Activated CD8-positive, alpha-beta memory T cell treated with anti-CD3 and anti-CD28 coated beads for 24 hours (primary cell): ENCODE measurements around the gene ADAMTS3.

Source experiments
- DNase-seq: peaks from one replicate; pipeline ENCODE4 v3.0.0-alpha.2; 2020

ADAMTS3 gene

DNA sequence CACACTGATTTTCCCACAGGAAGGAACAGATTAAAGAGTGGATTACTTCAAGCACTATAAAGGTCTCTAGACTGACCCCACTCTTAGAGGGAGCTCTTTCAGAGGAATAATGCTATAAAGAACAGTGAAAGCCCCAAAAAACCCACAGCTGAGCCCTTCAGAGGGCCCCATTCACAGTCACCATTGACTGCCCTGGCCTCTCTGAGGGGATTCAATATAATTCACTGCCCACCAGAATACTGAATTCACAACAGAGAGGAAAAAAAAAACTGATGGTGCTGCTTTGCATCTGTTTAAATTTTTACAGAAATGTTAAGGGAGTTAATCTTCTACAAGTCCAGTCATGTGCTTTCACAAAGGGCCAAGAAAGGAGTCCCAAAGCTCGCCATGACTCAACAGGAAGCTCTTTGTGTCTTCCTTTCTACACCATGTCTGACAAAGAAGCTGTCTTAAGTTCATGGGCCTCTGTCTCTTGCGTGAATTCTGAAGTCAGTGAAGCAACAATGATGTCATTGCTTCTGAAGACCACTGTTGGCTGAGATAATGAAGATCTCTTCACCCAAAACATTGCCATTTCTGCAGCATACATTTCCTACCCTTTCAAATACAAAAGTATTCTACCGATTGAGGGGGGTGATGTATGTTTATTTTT lies 174.9 kb downstream of the ADAMTS3 start:
- no peak for DNase-seq

DNA sequence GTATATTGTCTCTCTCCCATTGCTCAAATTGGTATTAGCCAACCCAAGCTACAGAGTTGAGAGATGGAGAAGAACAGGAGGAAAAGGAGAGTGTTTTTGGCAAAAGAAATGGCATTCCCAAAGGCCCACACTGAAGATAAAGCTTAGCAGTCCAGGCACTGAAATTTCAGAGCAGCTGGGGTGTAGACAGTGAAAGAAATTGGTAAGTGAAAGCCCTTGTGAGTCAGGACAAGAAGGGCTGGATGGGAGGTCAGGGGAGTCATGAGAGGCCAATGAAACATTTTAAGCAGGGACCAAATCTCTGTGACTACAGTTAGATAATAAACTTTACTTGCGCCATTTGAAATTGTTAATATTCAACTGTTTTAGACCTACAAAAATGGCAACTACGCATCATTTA lies 177.7 kb downstream of the ADAMTS3 start:
- no peak for DNase-seq

DNA sequence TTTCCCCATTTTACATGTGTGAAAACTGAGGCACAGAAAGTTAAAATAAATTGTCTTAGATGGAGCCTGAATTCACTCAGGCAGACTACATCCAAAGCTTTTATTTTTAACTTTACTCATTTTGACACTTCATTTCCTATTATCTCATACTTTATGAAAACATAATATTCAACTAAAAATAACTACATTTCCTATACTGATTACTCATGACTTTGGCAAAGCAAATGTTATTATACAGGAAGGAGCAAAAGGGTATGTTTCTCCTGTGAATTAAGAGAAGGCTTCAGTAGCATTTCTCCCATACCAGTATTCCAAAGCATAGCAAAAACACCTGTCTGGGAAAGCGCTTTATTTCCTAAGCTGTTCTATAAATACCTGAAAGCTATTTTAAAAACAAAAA lies 178.6 kb downstream of the ADAMTS3 start:
- DNase-seq, result no peak

DNA sequence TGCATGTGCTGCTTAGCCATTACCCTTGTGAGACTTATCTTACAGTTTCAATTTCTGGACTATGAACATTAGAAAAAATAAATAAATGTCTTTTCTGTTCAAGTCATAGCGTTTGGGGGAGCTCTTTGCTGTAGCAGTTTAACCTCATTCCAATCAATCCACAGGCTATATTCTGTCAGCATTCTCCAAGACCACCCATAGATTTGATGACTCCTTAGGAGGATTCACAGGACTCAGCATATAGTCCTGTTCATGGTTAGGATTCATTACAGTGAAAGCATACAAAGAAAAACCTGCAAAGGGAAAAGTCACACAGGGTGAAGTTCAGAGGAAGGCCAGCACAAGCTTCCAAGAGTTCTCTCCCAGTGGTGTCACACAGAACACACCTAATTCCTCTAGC lies 180.5 kb downstream of the ADAMTS3 start:
- no peak for DNase-seq

DNA sequence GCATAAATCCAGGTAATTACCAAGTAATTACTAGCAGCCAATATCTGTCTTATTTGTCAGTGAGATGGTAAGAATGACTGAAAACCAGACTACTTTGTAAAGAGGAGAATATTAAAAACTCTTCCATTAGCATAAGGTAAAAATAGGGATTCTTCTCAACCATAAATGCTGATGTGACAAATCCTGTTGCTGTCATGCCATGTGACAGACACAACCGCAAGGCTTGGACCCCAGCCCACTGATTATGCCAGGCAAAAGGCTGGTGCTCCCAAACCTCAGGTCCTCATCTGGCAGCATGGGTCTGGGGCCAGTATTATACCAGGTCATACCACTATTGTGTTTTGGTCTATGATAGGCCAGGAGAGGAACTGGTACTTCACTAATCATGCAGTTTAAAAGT lies 181.1 kb downstream of the ADAMTS3 start:
- DNase-seq, result no peak

DNA sequence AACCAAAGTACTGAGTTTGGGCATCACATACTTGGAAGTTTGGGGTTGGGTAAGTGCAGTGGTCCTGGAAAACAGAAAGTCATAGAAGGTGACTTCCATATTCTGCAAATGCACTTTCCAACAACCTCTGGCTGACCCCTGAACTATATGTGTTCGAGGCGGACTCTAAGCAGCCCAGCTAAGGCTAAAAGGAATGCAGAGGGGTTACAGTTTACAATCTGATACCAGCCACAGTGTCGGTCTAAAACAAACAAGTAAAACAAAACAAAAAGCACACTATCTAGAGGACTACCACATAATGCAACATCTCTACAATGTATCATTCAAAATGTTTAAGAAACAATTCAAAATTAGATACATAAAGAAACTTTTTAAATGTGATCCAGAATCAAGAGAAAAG lies 185.6 kb downstream of the ADAMTS3 start:
- DNase-seq, result no peak

DNA sequence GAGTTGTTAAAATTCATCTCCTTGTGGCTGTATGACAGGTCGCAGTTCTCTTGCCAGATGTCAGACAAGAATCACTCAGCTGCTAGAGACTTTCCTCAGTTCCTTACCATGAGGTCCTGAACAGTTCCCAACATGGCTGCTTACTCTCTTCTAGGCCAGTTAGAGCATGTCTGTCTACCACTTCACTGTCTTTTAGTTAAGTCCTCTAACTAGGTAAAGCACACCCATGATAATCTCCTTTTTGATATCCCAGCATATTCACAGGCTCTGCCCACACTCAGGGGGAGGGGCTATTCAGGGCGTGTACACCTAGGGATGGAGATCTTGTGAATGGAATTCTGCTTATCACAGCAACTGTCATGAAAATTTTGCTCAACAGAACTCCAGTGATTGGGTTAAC lies 190.1 kb downstream of the ADAMTS3 start:
- DNase-seq, result no peak

DNA sequence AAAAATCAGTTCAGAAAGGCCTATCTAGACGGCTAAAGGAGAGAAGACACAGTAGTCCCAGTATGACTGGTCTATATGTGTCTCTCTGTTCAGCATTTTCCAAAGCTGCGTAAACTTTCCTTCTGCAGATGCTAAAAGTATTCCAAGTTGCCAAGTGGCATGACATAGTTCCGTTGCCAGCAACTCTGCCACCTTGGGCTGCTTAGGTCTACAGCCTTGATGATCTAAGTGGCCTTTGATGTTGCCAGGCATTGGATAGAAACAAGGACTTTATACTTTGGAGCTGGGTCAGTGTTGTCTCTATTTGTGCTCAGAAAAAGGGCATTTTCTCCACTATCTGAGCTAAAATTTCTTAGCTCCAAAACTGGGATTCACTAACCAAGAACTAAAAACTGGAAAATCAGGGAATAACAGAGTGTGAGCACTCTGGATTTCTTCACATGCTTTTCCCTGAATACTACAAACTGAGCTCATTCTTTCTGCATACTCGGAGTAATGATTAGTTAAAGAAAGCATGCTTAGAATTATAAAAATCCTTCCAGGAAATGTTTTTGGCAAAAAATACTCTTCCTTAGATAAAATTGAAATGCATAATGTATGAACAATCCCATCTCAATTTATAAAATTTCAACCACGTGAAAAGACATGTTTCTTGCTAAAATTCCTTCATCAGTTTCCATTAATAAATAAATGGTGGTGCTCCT lies 191.4 kb downstream of the ADAMTS3 start:
- no peak for DNase-seq

DNA sequence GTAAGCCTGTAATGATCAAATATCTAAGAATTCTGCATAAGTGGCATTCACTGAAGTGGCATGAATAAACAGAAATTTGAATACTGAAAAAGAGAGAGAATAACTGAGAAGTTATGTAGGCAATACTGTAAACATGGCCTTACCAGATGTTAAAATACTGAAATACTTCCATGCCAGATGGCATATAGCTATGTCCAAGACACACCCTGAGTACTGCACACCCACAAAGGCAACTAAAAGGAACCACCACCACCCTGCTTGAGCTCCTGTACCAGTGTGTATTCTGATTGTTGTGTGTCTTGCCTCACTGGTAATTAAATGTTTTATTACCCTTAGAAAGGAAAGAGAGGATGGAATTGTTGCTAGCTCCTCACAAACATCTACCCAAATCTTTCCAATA lies 192.1 kb downstream of the ADAMTS3 start:
- DNase-seq, result no peak

DNA sequence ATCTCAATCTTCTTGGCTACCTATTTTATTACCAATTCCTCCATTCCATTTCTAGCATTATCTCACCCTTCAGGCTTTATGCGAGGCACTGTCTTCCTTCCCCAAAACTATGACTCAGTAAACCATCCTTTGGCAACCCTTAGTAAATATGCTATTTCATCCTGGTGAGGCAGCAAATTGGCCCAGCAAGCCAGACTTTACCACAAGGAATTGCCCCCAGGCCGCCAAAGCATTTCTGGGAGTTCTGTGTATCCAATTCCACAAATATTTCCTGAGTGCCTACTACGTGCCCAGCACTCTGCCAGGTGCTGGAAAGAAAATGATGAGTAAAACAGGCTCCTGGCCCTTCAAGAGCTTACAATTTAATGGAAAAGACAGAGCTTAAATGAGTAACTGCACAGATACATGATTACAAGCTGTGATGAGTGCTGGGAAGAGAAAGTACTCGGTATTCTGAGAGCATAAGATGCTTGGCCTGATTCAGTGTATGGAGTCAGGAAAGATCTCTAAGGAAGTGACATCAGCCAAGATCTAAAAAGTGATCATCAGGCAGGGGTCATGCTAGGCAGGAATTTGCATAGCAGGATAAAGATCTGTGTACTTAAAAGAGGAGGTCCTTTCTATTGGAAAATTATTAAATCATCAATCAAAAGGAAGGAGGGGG lies 193.8 kb downstream of the ADAMTS3 start:
- no peak for DNase-seq

DNA sequence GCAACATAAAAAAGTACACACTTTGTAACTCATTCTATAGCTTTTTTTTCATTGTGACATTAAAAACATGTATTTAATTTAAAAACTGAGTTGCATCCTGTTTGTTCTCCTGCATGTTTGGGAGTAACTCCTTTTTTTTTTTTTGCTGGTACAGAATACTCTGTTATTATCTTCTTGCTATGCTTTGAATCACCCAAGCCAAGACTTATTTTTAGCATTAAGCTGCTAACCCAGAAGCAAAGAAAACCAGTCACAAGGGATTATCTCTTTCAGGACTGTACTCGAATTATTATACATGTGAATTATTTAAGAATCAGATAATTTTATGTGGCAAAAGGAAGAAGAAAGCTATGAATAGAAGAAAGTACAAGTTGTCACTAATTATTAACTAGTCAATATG lies 194.9 kb downstream of the ADAMTS3 start:
- no peak for DNase-seq

DNA sequence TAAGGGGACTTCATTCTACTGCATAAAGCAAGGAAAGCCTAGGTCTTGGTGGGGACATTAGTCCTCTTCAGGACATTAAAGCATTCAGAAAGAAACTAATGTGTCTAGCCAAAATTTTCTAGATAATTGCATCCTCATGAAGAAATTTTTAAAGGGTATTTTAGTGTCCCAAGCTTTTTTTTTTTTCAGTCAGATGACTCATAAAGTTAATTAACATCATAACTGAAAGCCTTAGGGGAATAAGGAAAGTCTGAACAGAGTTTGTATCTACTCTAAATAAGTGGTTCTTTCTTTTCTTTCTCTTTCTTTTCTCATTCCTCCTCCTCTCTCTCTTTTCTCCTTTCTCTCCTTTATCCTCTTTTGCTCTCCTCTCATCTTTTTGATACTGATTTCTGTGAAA lies 202.4 kb downstream of the ADAMTS3 start:
- DNase-seq, result no peak

DNA sequence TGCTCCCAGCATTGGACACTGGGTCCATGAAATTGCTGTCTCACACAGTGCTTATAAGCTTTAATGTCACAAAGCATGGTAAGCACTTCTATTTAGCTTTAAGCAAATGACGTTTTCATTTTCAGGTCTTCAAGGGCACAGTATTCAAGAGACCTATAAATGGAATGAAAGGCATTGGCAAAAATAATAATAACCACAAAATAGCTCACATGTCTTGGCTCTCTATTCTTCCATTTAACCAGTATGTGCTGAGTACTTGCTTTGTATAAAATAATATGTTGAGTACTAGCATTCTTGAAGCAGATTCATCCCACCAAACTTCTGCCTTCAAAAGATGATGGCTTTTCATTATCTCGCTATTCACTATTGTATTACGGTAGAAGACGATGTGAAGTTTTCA lies 203.0 kb downstream of the ADAMTS3 start:
- no peak for DNase-seq

DNA sequence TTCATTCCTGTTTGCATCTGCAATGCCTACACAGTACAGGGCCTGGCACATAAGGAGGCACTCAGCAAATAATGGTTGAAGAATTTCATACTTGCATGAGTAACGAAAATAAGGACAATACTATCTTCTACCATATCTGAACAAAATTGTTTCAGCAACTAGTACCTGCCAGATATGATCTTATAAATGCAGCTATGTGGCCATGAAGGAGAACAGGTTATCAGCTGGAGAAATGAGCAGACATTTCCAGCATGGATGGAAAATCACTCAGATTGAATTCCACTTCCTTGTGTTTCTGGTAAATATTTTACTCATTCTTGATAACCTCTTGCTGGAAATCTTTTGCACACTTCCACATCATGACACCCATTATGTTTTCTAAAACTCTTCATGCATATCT lies 204.0 kb downstream of the ADAMTS3 start:
- no peak for DNase-seq

DNA sequence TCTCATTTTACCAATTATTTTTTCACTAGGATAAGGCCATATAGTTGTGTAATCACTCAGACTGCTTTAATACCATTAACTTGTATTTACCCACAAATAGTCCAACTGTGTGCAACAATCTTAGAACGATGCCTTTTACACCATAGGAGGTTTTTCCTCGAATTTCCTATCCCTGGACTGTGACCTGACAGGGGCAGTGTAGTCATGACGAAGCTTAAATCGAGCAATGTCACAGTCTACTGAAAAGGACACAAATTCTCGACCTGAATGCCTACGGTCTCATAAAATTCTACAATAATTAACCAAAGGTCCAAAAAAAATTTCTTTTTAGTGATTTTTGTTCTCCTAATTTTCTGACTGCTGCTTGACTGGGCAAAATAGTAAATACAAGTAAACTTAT lies 208.9 kb downstream of the ADAMTS3 start:
- DNase-seq, result no peak

DNA sequence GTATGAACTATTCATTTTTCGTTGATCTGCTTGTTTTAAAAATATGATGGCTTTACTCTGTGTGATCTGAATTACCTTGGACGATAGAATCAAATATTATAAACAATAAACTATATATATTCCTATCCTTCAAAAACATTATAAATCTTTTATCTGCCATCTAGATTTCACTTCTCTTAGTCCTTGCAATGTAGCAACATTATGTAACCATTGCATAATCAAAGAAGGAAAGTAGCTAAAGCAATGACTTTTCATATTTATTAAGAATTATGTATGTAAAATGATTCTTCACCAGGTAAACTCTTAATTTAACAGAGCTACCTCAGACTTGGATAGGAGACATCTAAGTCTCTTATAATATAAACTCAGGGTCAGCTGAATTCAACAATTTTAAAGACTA lies 210.5 kb downstream of the ADAMTS3 start:
- DNase-seq, result no peak

DNA sequence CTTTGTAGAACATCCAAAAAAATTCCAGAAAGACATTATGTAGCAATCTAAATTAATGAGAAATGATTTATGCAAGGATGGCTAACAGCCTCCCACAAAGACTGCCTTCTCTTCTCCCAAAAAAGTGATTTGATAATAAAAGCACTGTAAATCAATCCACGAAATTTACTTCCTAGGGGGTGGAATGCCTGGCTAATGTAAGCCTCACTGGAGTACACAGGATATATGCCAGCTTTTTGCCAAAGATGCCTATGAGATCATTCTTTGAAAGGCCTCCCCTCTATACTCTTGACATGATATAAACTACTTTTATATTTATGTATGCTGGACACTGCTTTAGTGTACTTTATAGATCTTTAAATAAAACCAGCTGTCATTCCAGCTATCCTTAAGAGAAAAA lies 211.1 kb downstream of the ADAMTS3 start:
- DNase-seq, result no peak

DNA sequence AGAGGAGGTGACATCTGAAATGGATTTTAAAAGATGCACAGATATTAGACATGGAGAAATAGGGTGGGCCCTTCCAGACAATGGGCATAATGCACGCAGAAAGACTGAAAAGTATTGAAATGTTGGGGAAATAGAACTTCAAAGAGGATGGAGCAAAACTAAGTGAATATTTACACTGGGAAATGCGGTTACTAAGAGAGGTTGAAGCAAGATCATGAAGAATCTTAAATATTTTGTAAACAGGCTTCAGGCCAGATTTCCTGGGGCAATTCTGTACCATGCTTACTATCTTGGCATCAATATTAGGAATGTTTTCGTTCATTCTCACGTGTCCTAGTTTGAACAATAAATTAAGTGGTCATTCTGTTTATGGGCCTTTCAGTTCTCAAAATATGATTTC lies 216.3 kb downstream of the ADAMTS3 start:
- DNase-seq, result no peak

DNA sequence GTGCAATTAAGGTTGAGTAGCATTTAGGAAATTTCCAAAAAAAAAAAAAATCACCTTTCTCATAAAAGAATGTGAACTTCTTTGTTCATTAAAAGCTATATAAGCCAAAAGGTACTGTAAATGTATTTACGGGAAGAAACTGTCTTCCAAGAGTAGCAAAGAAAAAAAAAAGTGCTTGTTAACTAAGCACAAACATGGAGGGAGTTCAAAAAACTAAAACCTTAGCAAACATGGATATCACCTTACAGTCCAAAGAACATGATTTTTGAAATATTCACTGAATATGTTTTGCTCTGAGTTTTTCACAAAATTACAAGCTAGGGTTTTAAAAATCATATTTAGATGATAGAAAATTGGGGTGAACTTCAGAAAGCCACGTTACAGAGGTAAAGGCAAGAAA lies 217.5 kb downstream of the ADAMTS3 start:
- no peak for DNase-seq

DNA sequence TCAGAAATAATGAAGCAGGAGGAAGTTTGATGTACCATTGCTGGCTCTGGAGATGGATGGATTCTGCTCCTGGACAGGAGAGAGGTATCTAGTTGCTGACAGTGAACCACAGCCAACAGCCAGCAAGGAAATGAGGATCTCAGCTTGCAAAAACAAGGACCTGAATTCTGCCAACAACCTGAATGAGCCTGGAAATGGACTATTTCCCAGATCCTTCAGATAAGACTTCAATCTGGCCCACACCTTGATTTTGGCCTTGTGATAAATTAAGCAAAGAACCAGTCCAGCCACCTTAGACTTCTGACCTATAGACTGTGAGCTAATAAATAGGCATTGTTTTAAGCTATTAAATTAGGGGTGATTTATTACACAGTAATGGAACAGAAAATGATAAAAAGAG lies 220.3 kb downstream of the ADAMTS3 start:
- DNase-seq, result no peak

DNA sequence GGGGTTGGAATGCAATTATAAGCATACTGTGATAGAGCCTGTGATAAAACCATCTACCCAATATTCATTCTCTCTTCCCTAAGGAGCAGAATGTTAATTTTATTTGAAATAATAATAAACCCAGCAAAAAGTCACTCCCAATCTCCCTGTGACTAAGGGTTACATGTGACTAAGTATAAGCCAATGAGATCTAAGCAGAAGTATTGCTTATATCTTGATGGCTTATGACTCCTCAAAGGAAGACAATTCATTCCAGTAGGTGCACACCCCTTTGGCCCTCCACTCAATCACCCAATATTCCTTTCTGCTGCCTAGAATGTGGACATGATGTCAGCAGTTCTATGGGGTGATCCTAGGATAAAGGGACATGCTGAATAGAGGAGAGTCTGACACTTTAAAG lies 224.6 kb downstream of the ADAMTS3 start:
- no peak for DNase-seq

DNA sequence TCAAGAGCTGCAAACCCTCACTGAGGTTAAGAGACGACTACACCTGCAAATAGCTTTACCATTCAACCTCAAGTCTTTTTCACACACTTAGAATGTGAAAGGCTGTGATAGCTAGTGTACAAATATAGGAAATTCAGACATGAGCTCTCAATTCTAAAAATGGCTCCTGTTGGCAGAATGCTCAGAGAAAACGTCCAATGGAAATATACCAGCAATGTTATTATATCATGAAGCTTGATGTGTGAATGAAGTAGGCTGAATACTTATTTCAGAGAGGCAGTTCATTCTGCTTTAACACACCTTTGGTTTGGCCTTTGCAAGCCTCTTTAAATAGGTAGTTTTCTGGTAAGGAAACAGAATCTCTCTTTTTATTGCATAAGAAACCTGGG lies 227.6 kb downstream of the ADAMTS3 start:
- DNase-seq, result no peak

DNA sequence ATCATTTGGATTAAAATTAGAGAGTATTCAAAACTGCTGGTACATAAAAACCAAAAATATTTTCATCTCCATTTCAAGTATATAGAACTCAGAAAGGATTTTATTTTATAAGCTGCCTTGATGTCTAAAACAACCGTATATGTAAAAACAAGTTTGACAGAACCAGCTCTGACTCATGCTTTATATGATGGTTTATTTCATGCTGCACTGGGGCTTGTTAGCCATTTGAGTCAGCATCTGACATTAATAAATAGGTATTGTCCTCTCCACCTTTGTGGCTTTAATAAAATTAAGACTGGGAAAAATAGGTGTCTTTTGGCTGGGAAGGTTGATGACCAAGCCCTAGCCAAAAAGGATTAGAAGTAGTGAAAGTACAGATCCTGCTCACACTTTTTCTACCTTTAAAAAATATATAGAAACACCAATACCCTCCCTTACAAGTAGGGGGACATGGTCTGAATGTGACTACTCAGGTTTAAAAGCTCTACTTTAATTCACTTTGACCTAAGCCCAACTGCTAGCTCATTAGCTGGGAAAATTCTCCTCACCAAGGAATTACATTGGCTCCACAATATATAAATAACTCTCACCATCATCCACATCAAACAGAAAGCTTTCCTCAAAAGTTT lies 228.1 kb downstream of the ADAMTS3 start:
- DNase-seq, result no peak

DNA sequence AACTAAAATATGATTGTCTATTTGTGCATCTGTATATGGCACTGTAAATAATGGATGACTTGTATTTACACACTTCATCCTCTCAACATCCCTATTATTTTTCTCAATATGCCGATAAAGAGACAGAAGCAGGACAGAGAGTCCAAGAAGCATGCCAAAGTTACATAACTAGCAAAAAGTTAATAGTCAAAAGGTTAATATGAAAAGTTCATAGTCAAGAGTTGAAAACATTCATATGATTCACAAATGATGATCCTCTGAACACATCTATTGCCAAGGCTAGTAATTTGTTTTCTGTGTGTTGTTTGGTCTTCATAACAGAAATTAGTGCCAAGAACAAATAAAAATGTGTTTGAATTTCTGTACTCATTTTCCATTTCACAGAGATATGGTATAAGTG lies 231.0 kb downstream of the ADAMTS3 start:
- no peak for DNase-seq
